Esophagus squamous epithelium (tissue), 5 donors: ENCODE results near the gene GRIPAP1. TPM values are rescaled to one million over a fixed set of nuclear protein-coding genes. Genes with fewer than 3 reads are reported as not detected.

ENCODE experiments used
- DNase-seq: peaks from one replicate; lab custom pipeline; 2025; lab: John Stamatoyannopoulos, UW
- H3K27ac ChIP-seq, 4 donors: fragments of 200-600 bp; sonication (generic); one replicate each; pipeline ENCODE4 v1.5.1; 2016 to 2019; ENCODE audit warnings: mild to moderate bottlenecking in 1 of 4
- H3K27me3 ChIP-seq, 4 donors: fragments of 200-600 bp; sonication (generic); 1 replicate in 3 of 4; 2 replicates in 1 of 4; pipeline versions ENCODE4 v1.5.1 to v1.6.0; 2017 to 2021; ENCODE audit warnings: antibody characterized with exemption in 1 of 4
- H3K36me3 ChIP-seq, 3 donors: fragments of 200-600 bp; sonication (generic); one replicate each; pipeline ENCODE4 v1.5.1; 2016 to 2019
- H3K4me1 ChIP-seq, 3 donors: fragments of 200-600 bp; sonication (generic); one replicate each; pipeline ENCODE4 v1.5.1; 2017 to 2019
- H3K4me3 ChIP-seq, 4 donors: fragments of 200-600 bp; sonication (generic); 1 replicate in 3 of 4; 2 replicates in 1 of 4; pipeline ENCODE4 v1.5.1; 2016 to 2019; ENCODE audit warnings: mild to moderate bottlenecking in 2 of 4, moderate library complexity in 1 of 4
- H3K9me3 ChIP-seq, 3 donors: fragments of 200-600 bp; sonication (generic); one replicate each; pipeline ENCODE4 v1.5.1; 2016 to 2019
- POLR2A ChIP-seq, 4 donors: fragments of 450-650 bp; IDR thresholded peaks; one replicate each; pipeline ENCODE4 v1.6.1; 2017; ENCODE audit warnings: antibody characterized with exemption in 4 of 4, mild to moderate bottlenecking in 4 of 4, moderate library complexity in 3 of 4
- WGBS, 2 donors: methylation state at CpG; one replicate each; pipeline ENCODE4 v1.1.5; 2018; 5-methylcytosine and 5-hydroxymethylcytosine counted together
- intact Hi-C: fragments of 100-400 bp; cut with DNase I; formaldehyde crosslinking; loops from one replicate; pipeline ENCODE4 v1.15.0; 2022
- total RNA-seq, 4 donors: library from RNA; depleted of rRNA; stranded (reverse); fragments of >200 nt; gene quantifications; one replicate each; pipeline ENCODE4 v1.1.0, GENCODE V29; 2016
- TF ChIP-seq, protein P1 (sequence below), 6 experiments: fragments of 450-650 bp in 4 of 6; fragments of 200-600 bp in 2 of 6; sonication (generic) in 2 of 6; IDR thresholded peaks; one replicate each; pipeline ENCODE4 v1.5.1; 2016 to 2019; ENCODE audit warnings: antibody characterized with exemption in 6 of 6, mild to moderate bottlenecking in 4 of 6, moderate library complexity in 4 of 6
- donor health status: DM: yes; HTN: yes; CAD: no.

Gene GRIPAP1
- total RNA-seq, 4 donors from 2014 or later, result 15.4 to 28.4 (median 22.9) TPM

GRCh38 chrX:49001521-49002090 is 458 bp downstream of the GRIPAP1 start:
- Histone ChIP-seq H3K27me3 (no peaks in the 10 kb centered on the region), H3K9me3 (no peaks in the 10 kb centered on the region), H3K27ac (peak overlapping the region; percentile 79 to 91 (median 88)), H3K36me3 (peaks cover 0 to 28% (median 0%) of the 10 kb centered on the region in 3 donors), H3K4me3 (peak overlapping the region; percentile 59 to 75 (median 68)), H3K4me1 (peaks cover 4 to 16% (median 6%) of the 10 kb centered on the region in 3 donors)
- whole genome bisulfite sequencing, 2 donors, result 2 to 46% methylated on average over 17 of the region's 17 CpGs
- intact Hi-C loops, result no loop called here
- DNase-seq, result no peak
- TF ChIP-seq, protein P1, sequence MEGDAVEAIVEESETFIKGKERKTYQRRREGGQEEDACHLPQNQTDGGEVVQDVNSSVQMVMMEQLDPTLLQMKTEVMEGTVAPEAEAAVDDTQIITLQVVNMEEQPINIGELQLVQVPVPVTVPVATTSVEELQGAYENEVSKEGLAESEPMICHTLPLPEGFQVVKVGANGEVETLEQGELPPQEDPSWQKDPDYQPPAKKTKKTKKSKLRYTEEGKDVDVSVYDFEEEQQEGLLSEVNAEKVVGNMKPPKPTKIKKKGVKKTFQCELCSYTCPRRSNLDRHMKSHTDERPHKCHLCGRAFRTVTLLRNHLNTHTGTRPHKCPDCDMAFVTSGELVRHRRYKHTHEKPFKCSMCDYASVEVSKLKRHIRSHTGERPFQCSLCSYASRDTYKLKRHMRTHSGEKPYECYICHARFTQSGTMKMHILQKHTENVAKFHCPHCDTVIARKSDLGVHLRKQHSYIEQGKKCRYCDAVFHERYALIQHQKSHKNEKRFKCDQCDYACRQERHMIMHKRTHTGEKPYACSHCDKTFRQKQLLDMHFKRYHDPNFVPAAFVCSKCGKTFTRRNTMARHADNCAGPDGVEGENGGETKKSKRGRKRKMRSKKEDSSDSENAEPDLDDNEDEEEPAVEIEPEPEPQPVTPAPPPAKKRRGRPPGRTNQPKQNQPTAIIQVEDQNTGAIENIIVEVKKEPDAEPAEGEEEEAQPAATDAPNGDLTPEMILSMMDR (IDR thresholded peaks at IDR 0.05), result no peak
- no peak for TF ChIP-seq POLR2A (IDR thresholded peaks at IDR 0.05)

- no peak overlapping the region for H3K27ac ChIP-seq
- H3K36me3 ChIP-seq, result peaks cover 0 to 38% (median 0%) of the 10 kb centered on the region in 3 donors
- no peaks in the 10 kb centered on the region for H3K27me3 ChIP-seq
- intact Hi-C loops, result no loop called here
- H3K4me3 ChIP-seq, result no peak overlapping the region
- H3K9me3 ChIP-seq, result no peaks in the 10 kb centered on the region
- peaks cover 4 to 16% (median 6%) of the 10 kb centered on the region in 3 donors for H3K4me1 ChIP-seq
- TF ChIP-seq POLR2A (IDR thresholded peaks at IDR 0.05), result no peak
- TF ChIP-seq, protein P1 (IDR thresholded peaks at IDR 0.05), result no peak
- WGBS, 2 donors, result 80 to 95% methylated on average over 3 to 4 of the region's 4 CpGs
- DNase-seq, result no peak
These were observed 1.4 kb downstream of the GRIPAP1 start for GRCh38 chrX:49000636-49001035.

- DNase-seq, result no peak
- intact Hi-C loops, result no loop called here
- WGBS, 2 donors, result 77 to 94% methylated on average over 4 to 5 of the region's 5 CpGs
- Histone ChIP-seq H3K9me3 (no peaks in the 10 kb centered on the region), H3K4me1 (peaks cover 4 to 16% (median 6%) of the 10 kb centered on the region in 3 donors), H3K27ac (no peak overlapping the region), H3K27me3 (no peaks in the 10 kb centered on the region), H3K36me3 (peaks cover 0 to 51% (median 0%) of the 10 kb centered on the region in 3 donors), H3K4me3 (no peak overlapping the region)
- TF ChIP-seq, protein P1 (IDR thresholded peaks at IDR 0.05), result no peak
- TF ChIP-seq POLR2A (IDR thresholded peaks at IDR 0.05), result no peak
These were observed 3.0 kb downstream of the GRIPAP1 start for GRCh38 chrX:48999030-48999429.

- no peaks in the 10 kb centered on the region for H3K27me3 ChIP-seq
- WGBS, 2 donors, result 69 to 80% methylated on average over 1 to 2 of the region's 4 CpGs
- H3K4me3 ChIP-seq, result no peak overlapping the region
- no peak for DNase-seq
- peaks cover 0 to 56% (median 0%) of the 10 kb centered on the region in 3 donors for H3K36me3 ChIP-seq
- intact Hi-C loops, result no loop called here
- no peak overlapping the region for H3K27ac ChIP-seq
- peaks cover 4 to 16% (median 6%) of the 10 kb centered on the region in 3 donors for H3K4me1 ChIP-seq
- H3K9me3 ChIP-seq, result no peaks in the 10 kb centered on the region
- no peak for TF ChIP-seq POLR2A (IDR thresholded peaks at IDR 0.05)
- TF ChIP-seq, protein P1 (IDR thresholded peaks at IDR 0.05), result no peak
These were observed 3.7 kb downstream of the GRIPAP1 start for GRCh38 chrX:48998391-48998790.

GRCh38 chrX:48997865-48998264 is 4.2 kb downstream of the GRIPAP1 start:
- 50% methylated on average over 1 of the region's 1 CpG; no CpG with 5 or more reads in 1 of the 2 donors for WGBS, 2 donors
- Histone ChIP-seq H3K27ac (no peak overlapping the region), H3K4me3 (no peak overlapping the region), H3K27me3 (no peaks in the 10 kb centered on the region), H3K9me3 (no peaks in the 10 kb centered on the region), H3K4me1 (peaks cover 4 to 16% (median 6%) of the 10 kb centered on the region in 3 donors), H3K36me3 (peaks cover 0 to 61% (median 0%) of the 10 kb centered on the region in 3 donors)
- TF ChIP-seq POLR2A (IDR thresholded peaks at IDR 0.05), result no peak
- TF ChIP-seq, protein P1 (IDR thresholded peaks at IDR 0.05), result no peak
- DNase-seq, result no peak
- intact Hi-C loops, result no loop called here
